GM12878 (cell line): ENCODE measurements around the gene PTPDC1. TPM values are rescaled to one million over a fixed set of nuclear protein-coding genes. Genes with fewer than 3 reads are reported as not detected.

Experiments
- ATAC-seq: fragments of 200-7000 bp; cut with Tn5 transposase; 3 replicates; pipeline ENCODE4 v1.9.1; 2020; ENCODE audit warnings: mild to moderate bottlenecking, moderate library complexity
- BruUV-seq: library from RNA; stranded (reverse); fragments of 400-500 nt; replicated peaks from 2 replicates; lab custom pipeline; 2021; lab: Mats Ljungman, UMichigan
- CTCF ChIA-PET: fragments of 300-600 bp; sonication (Branson Sonifier 250); formaldehyde crosslinking; extraction: SDS; loops from one replicate; lab custom pipeline; 2021; ENCODE audit warnings: inconsistent platforms; lab: Yijun Ruan, JAX
- POLR2A ChIA-PET: fragments of 350-600 bp; formaldehyde crosslinking; extraction: SDS; loops from one replicate; lab custom pipeline; 2021; ENCODE audit warnings: inconsistent platforms; lab: Charles Lee
- RAD21 ChIA-PET: fragments of 300-600 bp; sonication (Branson Sonifier 250); formaldehyde crosslinking; loops from one replicate; lab custom pipeline; 2023; ENCODE audit warnings: antibody characterized with exemption; ENCODE audit not compliant: unreplicated experiment; lab: Charles Lee
- SMC1A ChIA-PET: fragments of 300-600 bp; sonication (Branson Sonifier 250); formaldehyde crosslinking; loops from one replicate; lab custom pipeline; 2023; ENCODE audit not compliant: unreplicated experiment, uncharacterized antibody; lab: Charles Lee
- DNase-seq: peaks from one replicate; pipeline ENCODE4 v3.0.0-alpha.2; 2011; ENCODE audit warnings: low read depth, low spot score
- FAIRE-seq: peaks from 3 replicates; lab custom pipeline; 2011; peaks lifted over from hg19 to GRCh38; lab: Jason Lieb, UNC
- H2AFZ ChIP-seq: 2 replicates; pipeline ENCODE4 v1.6.0; 2011; ENCODE audit warnings: low read depth, low read length, control low read depth; ENCODE audit not compliant: control insufficient read depth
- H3K27ac ChIP-seq: 2 replicates; pipeline ENCODE4 v1.5.1; 2011; ENCODE audit warnings: control low read depth; ENCODE audit not compliant: control insufficient read depth, insufficient read depth
- H3K27me3 ChIP-seq, 2 experiments: replicated peaks in 1 of 2; 2 replicates each; pipeline versions ENCODE4 v1.6.0 to v1.6.1; 2011; ENCODE audit warnings: low read length in 1 of 2; ENCODE audit not compliant: control insufficient read depth in 2 of 2, insufficient read depth in 2 of 2
- H3K36me3 ChIP-seq, 2 experiments: 2 replicates each; pipeline ENCODE4 v1.5.1; 2011; ENCODE audit warnings: low read length in 1 of 2; ENCODE audit not compliant: control insufficient read depth in 2 of 2, insufficient read depth in 2 of 2
- H3K4me1 ChIP-seq: 2 replicates; pipeline ENCODE4 v1.6.1; 2011; ENCODE audit warnings: mild to moderate bottlenecking, low read length, moderate library complexity, mixed read lengths; ENCODE audit not compliant: control insufficient read depth, insufficient read depth
- H3K4me2 ChIP-seq: 2 replicates; pipeline ENCODE4 v1.6.0; 2011; ENCODE audit warnings: control low read depth; ENCODE audit not compliant: control insufficient read depth, insufficient read depth
- H3K4me3 ChIP-seq: fragments of 200-600 bp; sonication (generic); 2 replicates; pipeline ENCODE4 v1.5.1; 2016
- H3K79me2 ChIP-seq: 2 replicates; pipeline ENCODE4 v1.6.0; 2011; ENCODE audit warnings: low read length; ENCODE audit not compliant: control insufficient read depth, insufficient read depth
- H3K9ac ChIP-seq: 2 replicates; pipeline ENCODE4 v1.8.0; 2011; ENCODE audit warnings: low read length, control low read depth, mixed read lengths; ENCODE audit not compliant: control insufficient read depth, insufficient read depth
- H3K9me3 ChIP-seq: replicated peaks from 3 replicates; pipeline ENCODE4 v1.5.1; 2011; ENCODE audit warnings: mild to moderate bottlenecking, low read length; ENCODE audit not compliant: control insufficient read depth, insufficient read depth
- H4K20me1 ChIP-seq: 2 replicates; pipeline ENCODE4 v1.6.0; 2011; ENCODE audit not compliant: control insufficient read depth, insufficient read depth
- BRCA1 ChIP-seq: IDR thresholded peaks from 2 replicates; pipeline ENCODE4 v1.6.1; 2011; ENCODE audit warnings: low read depth, low read length, improper control_type of control experiment
- DPF2 ChIP-seq: fragments of 450-650 bp; IDR thresholded peaks from 2 replicates; pipeline ENCODE4 v1.6.1; 2017; ENCODE audit warnings: mild to moderate bottlenecking
- KLF5 ChIP-seq: fragments of 450-650 bp; IDR thresholded peaks from 2 replicates; pipeline ENCODE4 v1.6.1; 2014; ENCODE audit warnings: mild to moderate bottlenecking; ENCODE audit not compliant: partially characterized antibody
- MTA3 ChIP-seq: IDR thresholded peaks from 2 replicates; pipeline ENCODE4 v1.6.1; 2012; ENCODE audit warnings: low read length, inconsistent platforms, borderline replicate concordance
- PAX5 ChIP-seq: IDR thresholded peaks from 2 replicates; pipeline ENCODE4 v1.6.1; 2011; ENCODE audit warnings: low read depth, low read length, borderline replicate concordance
- RCOR1 ChIP-seq: conservative IDR thresholded peaks from 2 replicates; pipeline ENCODE4 v1.6.1; 2012; ENCODE audit warnings: low read depth, low read length, improper control_type of control experiment
- RUNX3 ChIP-seq: IDR thresholded peaks from 2 replicates; pipeline ENCODE4 v1.6.1; 2012; ENCODE audit warnings: low read length, inconsistent platforms
- ZNF622 ChIP-seq: fragments of 450-650 bp; IDR thresholded peaks from 2 replicates; pipeline ENCODE4 v1.6.1; 2017; ENCODE audit warnings: mild to moderate bottlenecking, inconsistent platforms
- WGBS: methylation state at CpG from one replicate; pipeline ENCODE4 v1.1.6; 2016; ENCODE audit warnings: low lambda C conversion rate; ENCODE audit not compliant: insufficient replicate concordance, insufficient coverage; ENCODE audit errors: missing lambda C conversion rate; 5-methylcytosine and 5-hydroxymethylcytosine counted together
- in situ Hi-C: fragments of 300-500 bp; cut with MboI; formaldehyde crosslinking; loops from 9 replicates; pipeline ENCODE4 v1.14.3; 2018; ENCODE audit warnings: mixed read lengths
- intact Hi-C: fragments of 100-400 bp; cut with micrococcal nuclease; formaldehyde crosslinking; loops from one replicate; pipeline ENCODE4 v1.14.2; 2022; ENCODE audit not compliant: unreplicated experiment
- polyA plus RNA-seq, 11 experiments: library from polyadenylated mRNA; depleted of rRNA in 4 of 11; unstranded in 6 of 11; stranded (reverse) in 5 of 11; fragments of >200 nt; fragmentation: Nextera tagmentation in 4 of 11; fragmentation: Illumina TruSeq in 1 of 11; extraction: Ambion mirVana in 4 of 11; extraction: Trizol in 1 of 11; gene quantifications; 1 replicate in 1 of 11; 2 replicates in 10 of 11; pipeline versions ENCODE4 v1.2.1 to v1.2.3, GENCODE V29; 2011 to 2016; ENCODE audit warnings: inconsistent platforms in 2 of 11, missing spikeins in 2 of 11, low read depth in 1 of 11
- total RNA-seq, 4 experiments: library from RNA; depleted of rRNA in 3 of 4; stranded (reverse); fragments of >200 nt in 3 of 4; fragmentation: Illumina TruSeq in 1 of 4; extraction: Trizol in 1 of 4; gene quantifications; 2 replicates each; pipeline versions ENCODE4 v1.2.1 to v1.2.3, GENCODE V29; 2013 to 2021

The PTPDC1 gene
- total and polyA plus RNA-seq, 10 of the 15 experiments (the other 5 are each of a cell fraction or from before 2014, with no cell fraction given) = 1.2 to 4.5 (median 2.9) TPM

- H3K27me3 ChIP-seq = no peaks in the 10 kb centered on the region
- no peaks in the 10 kb centered on the region for H3K9me3 ChIP-seq
- 0 out of 2 replicates have a peak, but pooled peaks cover 5% of the 10 kb centered on the region for H3K4me1 ChIP-seq
- no peaks in the 10 kb centered on the region for H4K20me1 ChIP-seq
- intact Hi-C loops (no loop called here), in situ Hi-C loops (no loop called here)
- RAD21 ChIA-PET = no interaction called here
- H3K4me2 ChIP-seq = no peak overlapping the region
- H3K27ac ChIP-seq = no peak overlapping the region
- no peak for DNase-seq
- no peak overlapping the region for H3K9ac ChIP-seq
- 98% methylated on average over 6 of the region's 6 CpGs for WGBS
- no peaks in the 10 kb centered on the region for H3K36me3 ChIP-seq
- no peak for ATAC-seq
- H2AFZ ChIP-seq = no peak overlapping the region
- BruUV-seq = no TSS peak
- FAIRE-seq = no peak
- no peak overlapping the region for H3K4me3 ChIP-seq
- CTCF ChIA-PET = interaction anchor here (3.6 kb wide), 1 partner anchor 130 kb away, joined by 13 read pairs; no protein-coding TSS in a partner anchor
- TF ChIP-seq BRCA1 (no peak), PAX5 (no peak), RUNX3 (no peak), KLF5 (no peak), ZNF622 (no peak), MTA3 (no peak)
- POLR2A ChIA-PET = interaction anchor here (0.6 kb wide), 1 partner anchor 545 kb away, joined by 4 read pairs; no protein-coding TSS in a partner anchor
- no peaks in the 10 kb centered on the region for H3K79me2 ChIP-seq
- SMC1A ChIA-PET = no interaction called here
These were observed 880 bp upstream of the PTPDC1 start for GRCh38 chr9:94083384-94083783.

GRCh38 chr9:94085062-94085639 lies 887 bp downstream of the PTPDC1 start:
- ChIA-PET CTCF (interaction anchor here (0.7 to 1.8 kb wide), 4 partner anchors 10 to 129 kb away, joined by 3 to 6 read pairs (median 5); no protein-coding TSS in a partner anchor), SMC1A (interaction anchor here (0.8 to 1.5 kb wide), 3 partner anchors 9 to 131 kb away, joined by 3 to 4 read pairs (median 3); no protein-coding TSS in a partner anchor), POLR2A (no interaction called here), RAD21 (interaction anchor here (0.9 kb wide), 1 partner anchor 19 kb away, joined by 3 read pairs; no protein-coding TSS in a partner anchor)
- Histone ChIP-seq H3K36me3 (no peaks in the 10 kb centered on the region), H3K27ac (no peak overlapping the region), H3K9me3 (no peaks in the 10 kb centered on the region), H3K4me1 (0 out of 2 replicates have a peak, but pooled peaks cover 5% of the 10 kb centered on the region), H3K27me3 (no peaks in the 10 kb centered on the region), H4K20me1 (no peaks in the 10 kb centered on the region), H2AFZ (no peak overlapping the region), H3K4me2 (no peak overlapping the region), H3K4me3 (no peak overlapping the region), H3K9ac (no peak overlapping the region), H3K79me2 (no peaks in the 10 kb centered on the region)
- TF ChIP-seq RCOR1 = no peak
- no peak for TF ChIP-seq DPF2
- DNase-seq (no peak), FAIRE-seq (no peak), ATAC-seq (no peak)
- WGBS = 99% methylated on average over 6 of the region's 6 CpGs
- in situ Hi-C loops = no loop called here
- intact Hi-C loops = no loop called here
- no TSS peak for BruUV-seq
